Cardiac atrium fibroblast (primary cell): ENCODE measurements around the gene DUOXA2. TPM values are rescaled to one million over a fixed set of nuclear protein-coding genes. Genes with fewer than 3 reads are reported as not detected.

Source experiments
- total RNA-seq: library from RNA; depleted of rRNA; stranded (reverse); fragments of >200 nt; gene quantifications from 2 replicates; pipeline ENCODE4 v1.2.3, GENCODE V29; 2015

Gene DUOXA2
- not detected in 2 replicates for total RNA-seq

GRCh38 chr15:45114076-45114750 lies at the start of gene DUOXA2, which contains the start of gene DUOX2:
DUOXA2 (plus strand) TSS chr15:45114326; CDS start chr15:45114606, 280 bp downstream.
DUOX2 (minus strand) TSS chr15:45114172; CDS start chr15:45113411, 761 bp downstream.

GRCh38 chr15:45129651-45130129 lies 15.6 kb downstream of the DUOXA2 start, which contains the start of the genes DUOX1 and DUOXA1:
DUOX1 (plus strand) TSS chr15:45129994; CDS start chr15:45131967, 1,973 bp downstream.
DUOXA1 (minus strand) TSS chr15:45129879; CDS start chr15:45123014, 6,865 bp downstream.

Other genes with a start within 250 kb of the DUOXA2 start
- not detected in 2 replicates for gene TERB2, start 157.6 kb upstream of the DUOXA2 start, total RNA-seq
- 7.6 and 9.1 TPM in 2 replicates for gene SORD, start 91.1 kb upstream of the DUOXA2 start, total RNA-seq
- gene DUOX2, start 154 bp upstream of the DUOXA2 start, total RNA-seq: not detected in 2 replicates
- not detected in 2 replicates for gene DUOXA1, start 15.6 kb downstream of the DUOXA2 start, total RNA-seq
- gene DUOX1, start 15.7 kb downstream of the DUOXA2 start, total RNA-seq: not detected in 2 replicates
- gene SHF, start 73.6 kb downstream of the DUOXA2 start, total RNA-seq: 1.6 and 1.8 TPM in 2 replicates
- gene SLC28A2, start 137.9 kb downstream of the DUOXA2 start, total RNA-seq: not detected in 2 replicates